NCI-H1694 (cell line): ENCODE results near the gene PDHX.
A peak's percentile ranks its signal among the peaks of the same experiment; 100 is the strongest.
"Not testable (repeated sequence)": the region's sequence is repeated elsewhere in the genome, so short reads cannot be mapped to it uniquely, and the experiment has no call there.

ENCODE experiments used
- DNase-seq: peaks from one replicate; lab custom pipeline; 2025; lab: John Stamatoyannopoulos, UW

The PDHX gene

GRCh38 chr11:34911676-34912075 is 4.7 kb upstream of the PDHX start:
- DNase-seq = no peak

DNA sequence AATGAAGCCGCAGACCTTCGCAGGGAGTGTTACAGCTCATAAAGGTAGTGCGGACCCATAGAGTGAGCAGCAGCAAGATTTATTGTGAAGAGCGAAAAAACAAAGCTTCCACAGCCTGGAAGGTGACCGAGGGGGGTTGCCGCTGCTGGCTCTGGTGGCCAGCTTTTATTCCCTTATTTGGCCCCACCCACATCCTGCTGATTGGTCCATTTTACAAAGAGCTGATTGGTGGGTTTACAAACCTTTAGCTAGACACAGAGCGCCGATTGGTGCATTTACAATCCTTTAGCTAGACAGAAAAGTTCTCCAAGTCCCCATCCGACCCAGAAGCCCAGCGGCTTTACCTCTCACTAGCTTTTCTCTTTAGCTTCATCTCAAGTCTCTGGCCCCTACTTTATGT is 2.9 kb upstream of the PDHX start:
- DNase-seq = not testable (repeated sequence)

GRCh38 chr11:34915136-34916014 is 1.0 kb upstream of the PDHX start:
- peak; percentile 17 for DNase-seq

DNA sequence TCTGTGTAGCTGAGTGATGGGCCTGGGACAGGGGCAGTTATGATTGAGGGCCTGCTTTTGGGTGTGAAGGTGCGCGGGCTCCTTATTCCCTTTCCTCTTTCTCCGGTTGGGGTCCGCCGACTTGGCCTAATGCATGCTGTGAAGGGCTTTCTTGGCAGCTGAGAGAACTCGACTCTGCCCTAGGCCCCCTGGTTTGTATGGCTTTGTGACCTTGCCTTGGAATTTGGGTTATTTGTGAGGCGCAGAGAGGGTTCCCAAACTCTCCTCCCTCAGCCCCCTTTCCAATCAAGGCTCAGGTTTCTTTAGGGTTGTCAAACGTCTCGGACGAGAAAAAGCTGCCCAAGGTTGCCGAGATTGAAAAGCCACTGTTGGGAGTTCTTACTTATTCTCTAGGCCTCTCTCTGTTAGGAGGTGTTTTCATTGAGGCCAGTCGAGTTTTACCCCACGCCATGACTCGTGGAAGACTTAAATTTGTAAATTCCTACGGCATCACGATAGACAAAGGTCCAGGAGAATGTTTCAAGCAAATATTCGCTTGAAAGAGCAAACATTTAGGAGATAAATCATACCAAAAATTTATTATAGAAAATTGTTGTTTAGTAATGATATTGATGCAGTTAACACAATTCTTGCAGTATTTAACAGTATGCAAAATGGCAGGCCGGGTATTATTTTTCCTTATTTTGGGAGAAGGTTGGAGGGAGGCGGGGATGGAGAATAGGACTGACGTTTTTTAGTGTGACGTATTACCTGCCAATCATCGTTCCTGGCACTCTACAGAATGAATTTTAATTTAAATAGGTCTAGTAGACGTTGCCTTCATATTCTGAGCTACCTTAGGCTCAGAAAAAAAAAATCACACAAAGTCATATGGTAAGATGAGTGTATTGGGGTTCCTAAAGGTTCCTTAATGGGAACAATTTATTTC is 689 bp downstream of the PDHX start:
- DNase-seq = no peak

DNA sequence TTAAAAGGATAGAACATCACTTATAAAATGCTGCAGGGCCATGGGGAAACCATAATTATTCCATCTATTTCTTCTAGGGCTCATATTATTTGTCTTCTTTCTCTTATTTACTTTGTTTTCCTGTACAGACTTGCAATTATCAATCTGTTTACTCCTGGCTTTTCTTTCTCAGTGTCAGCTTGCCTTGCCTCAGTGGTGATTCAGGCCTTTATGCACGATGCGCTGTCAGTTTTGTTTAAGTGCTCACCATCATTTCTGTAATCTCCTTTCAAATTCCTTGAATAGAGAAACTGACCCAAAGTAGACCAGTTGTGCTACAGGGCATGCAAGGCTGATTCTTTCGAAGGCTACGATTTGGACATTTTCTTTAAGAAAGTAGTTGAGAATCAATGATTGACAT is 4.7 kb downstream of the PDHX start:
- DNase-seq = no peak

DNA sequence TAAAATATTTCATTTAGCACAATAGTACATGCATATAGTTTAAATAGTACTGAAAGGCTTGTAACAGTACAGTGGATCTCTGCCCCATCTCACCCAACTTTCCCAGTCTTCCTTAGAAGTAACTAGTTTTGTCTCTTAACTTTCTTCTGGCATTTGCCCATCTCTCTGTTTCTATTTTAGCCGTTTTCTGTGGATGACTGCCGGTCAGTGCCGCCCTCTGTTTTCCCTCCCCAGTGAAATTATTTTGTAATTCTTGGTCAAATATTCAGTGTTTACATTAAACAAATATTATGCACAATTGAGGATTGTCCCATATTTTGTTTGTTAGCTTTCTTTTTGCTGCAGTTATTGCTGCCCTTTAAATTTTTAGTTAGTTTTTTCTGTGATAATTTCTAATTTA is 8.3 kb downstream of the PDHX start:
- DNase-seq = no peak

DNA sequence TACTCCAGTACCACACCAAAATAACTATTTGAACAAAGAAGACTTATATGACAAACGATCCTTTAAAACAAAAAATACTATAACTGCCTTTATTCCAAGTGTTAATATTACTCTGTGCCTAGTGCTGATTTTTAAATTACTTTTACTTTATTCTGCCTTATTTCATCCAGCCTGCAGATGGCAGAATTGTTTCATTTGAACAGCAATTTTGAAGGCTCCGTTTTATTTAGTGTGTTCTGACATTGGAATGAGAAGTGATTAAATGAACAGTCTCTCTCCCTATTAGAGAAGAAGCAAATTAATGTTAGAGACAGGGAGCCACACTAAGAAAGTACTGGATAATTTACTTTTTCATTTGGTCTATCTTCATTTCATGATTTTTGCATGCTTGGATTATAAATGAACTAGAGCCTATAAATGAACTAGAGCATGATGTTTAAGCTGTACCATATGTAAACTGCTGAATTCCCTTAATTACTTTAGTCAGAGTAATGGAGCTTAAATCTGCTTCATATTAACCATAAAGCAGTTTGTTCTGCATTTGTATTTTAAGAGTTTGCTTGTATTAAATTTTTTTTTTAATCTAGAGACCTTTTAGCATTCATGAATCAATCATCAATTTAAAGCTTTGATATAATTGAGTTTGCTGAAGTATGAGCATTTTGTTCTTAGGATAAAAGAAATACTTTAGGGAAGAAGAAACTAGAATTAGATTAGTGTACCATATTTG is 9.8 kb downstream of the PDHX start:
- peak; percentile 7 for DNase-seq

DNA sequence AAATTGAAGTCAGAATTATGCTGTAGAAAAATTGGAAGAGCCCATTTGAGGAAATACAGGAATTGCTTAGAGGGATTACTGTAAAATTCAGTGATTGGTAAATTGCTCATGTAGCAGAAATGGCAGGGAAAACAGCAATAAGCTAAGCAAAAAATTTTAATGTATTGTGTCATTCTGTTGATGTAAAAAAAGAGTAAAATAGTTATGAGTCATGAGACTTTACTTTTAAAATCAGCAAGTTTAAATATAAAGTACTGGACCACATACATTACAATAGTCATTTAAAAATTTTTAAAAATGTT is 10.4 kb downstream of the PDHX start:
- DNase-seq = no peak

DNA sequence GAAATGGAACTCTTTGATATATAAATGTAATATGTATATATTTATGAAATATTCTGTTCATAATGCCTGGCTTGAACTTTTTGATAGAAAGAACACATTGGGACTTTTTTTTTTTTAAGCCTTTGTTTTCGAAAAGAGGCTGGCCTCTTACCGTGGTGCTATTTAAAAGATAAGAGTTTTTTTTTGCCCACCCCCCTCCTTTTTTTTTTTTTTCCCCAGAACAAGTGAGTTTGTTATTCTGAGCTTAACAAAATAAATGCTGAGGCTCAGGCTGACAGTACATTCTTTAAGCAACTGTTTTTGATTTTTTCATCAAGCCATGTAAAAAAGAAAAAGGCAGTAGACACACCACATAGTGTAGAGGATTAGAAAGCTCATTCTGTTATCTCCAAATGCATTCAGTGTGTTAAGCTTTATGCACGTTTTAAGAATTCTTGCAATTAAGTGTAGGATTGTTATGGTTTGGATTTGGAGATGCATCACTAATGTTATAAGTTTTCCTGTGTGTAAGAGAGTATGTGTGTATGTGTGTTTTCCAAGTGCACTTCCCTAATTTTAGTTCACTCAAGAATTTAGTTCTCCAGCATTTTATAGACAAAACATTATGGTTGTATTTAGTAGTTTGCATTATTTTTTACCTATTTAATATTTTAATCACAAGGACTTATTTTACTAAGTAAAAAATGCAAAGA is 12.0 kb downstream of the PDHX start:
- DNase-seq = no peak

DNA sequence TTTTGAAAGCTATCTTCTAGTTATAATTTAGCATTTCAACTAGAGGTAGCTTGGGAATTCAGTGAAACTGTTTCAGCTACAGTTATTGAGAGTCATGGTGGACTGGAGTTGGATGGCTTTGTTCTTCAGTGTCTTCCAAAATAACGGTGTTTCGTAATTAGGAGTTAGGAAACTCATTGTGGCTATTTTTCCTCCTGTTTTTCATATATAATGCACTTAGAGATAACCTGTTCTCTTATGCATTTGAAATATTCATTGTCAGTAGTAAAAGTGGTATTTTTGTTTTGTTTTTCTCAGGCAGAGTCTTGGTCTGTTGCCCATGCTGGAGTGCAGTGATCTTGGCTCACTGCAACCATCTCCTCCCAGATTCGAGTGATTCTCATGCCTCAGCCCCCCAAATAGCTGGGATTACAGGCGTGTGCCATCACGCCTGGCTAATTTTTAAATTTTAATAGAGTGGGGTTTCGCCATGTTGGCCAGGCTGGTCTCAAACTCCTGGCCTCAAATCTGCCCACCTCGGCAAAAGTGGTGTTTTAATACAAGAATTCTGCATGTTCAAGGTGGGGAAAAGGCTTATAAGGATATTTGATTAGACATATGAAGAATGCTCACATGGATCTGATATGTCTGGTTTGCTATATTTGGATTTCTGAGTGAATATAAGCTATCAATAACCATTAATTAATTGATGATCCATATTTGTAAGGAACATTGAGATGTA is 12.7 kb downstream of the PDHX start:
- DNase-seq = no peak

DNA sequence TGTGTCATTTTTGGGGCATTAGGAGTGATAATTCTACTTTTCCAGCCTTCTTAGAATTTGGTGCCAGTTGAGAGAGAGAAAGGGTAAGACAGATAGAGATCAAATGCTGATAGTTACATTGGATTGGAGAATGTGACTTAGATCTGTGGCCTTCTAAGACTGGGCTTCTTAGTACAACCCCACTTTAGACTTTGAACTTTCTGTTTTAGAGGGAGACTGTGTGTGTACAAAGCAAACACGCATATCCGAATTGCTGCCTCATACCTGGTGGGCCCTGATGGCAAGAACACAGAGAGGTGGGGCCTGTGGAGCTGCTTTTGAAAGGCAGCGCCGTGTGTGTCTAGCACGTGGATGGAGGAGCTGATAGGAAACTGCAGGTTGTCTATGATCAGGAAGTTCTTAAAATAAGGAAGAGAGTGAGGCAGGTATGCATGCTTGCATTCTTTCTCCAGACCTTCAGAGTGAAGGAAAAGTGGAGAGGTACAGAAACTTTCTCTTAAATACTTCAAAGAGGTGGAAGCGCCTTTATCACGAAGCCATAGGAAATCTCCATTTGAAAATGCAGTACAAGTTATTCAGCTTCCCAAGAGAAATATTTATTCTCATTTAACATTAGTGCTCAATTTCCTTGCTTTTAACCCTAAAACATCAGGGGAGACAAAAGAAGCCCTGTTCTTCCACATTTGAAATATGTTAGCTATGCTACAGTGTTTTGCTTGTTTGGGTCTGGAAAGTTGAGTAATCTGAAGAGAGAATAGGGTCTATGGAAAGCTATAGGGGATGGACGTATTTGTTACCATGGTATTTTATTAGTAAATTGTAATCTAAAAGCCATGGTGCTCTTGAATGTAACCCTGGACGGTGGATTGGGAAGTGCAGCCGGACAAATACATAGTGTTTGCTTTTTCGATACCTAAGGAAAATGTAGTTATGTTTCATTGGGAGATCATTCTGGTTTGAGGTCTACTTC is 13.7 kb downstream of the PDHX start:
- no peak for DNase-seq

DNA sequence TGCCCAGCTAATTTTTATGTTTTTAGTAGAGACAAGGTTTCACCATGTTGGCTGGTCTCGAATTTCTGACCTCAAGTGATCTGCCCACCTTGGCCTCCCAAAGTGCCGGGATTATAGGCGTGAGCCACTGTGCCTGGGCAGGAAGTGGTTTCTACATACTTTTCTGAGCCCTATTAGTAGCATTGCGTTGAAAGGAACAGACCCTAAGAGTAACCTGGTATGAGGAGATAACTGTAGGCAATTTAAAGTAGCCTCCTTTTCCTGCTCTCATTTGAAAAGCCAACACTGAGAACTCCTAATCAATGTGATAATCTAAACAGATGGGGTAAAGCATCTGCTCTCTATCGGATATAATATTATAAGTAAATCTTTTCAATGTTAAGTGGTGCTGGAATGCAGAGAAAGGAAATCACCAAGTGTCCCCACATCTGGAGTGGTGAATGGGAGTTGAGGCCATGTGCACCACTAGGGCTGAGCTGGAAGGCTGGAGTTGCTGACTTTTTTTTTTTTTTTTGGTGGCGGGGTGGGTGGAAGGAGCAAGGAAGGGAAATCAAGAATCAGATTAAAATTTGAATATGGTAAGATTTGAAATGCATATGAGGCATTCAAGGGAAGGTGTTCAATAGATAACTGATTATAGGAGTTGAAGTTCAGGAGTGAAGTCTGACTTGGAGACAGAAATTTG is 20.7 kb downstream of the PDHX start:
- no peak for DNase-seq

- peak; percentile 1 for DNase-seq
Observed at GRCh38 chr11:34938611-34939010, 22.2 kb downstream of the PDHX start.

DNA sequence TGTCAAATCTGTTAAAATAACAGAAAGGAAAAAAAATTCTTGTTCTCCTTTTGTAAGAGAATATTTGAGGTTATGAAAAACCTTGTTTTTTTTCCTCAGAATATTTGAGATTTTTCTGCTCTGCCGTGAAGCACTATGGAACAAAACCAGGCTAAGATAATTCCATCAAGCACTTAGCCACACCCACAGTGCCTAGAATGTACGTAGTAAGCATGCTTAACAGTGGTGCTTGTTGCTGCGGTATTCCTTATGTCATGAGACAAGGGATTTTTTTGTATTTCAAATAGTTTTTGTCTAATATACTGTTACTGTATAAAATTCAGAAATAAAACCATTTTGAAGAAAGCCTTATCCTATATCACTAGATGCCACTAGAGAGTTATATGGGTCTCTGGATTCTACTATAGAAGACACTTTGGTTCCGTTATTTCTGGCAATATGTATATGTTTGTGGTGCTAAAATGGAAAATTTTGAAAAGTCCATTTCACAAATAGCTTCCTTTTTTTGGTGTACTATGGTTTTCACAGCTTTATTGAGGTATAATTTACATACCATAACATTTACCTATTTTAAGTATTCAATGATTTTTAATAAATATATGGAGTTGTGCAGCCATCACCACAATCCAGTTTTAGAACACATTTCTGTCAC is 23.7 kb downstream of the PDHX start:
- no peak for DNase-seq

- DNase-seq = no peak
Observed at GRCh38 chr11:34941688-34942087, 25.3 kb downstream of the PDHX start.

DNA sequence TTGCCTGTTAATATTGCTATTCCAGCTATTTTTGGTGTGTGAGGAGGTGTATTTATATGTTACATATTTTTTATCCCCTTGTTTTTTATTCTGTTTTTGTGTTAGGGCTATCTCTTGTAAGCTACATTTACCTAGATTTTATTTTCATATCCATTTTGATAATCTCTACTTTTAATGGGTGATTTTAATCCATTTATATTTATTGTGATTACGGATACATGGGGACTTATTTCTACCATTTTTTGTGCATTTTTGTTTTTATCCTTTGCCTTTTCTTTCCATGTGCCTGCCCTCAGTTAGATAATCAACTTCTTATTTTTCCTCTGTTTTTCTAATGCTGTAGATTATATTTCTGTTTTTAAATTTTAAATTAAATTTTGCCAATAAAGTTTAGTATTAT is 28.3 kb downstream of the PDHX start:
- no peak for DNase-seq

- no peak for DNase-seq
Observed at GRCh38 chr11:34948696-34949095, 32.3 kb downstream of the PDHX start.

GRCh38 chr11:34953955-34954354 is 37.5 kb downstream of the PDHX start:
- no peak for DNase-seq

GRCh38 chr11:34957206-34957605 is 40.8 kb downstream of the PDHX start:
- no peak for DNase-seq
